ENCODE results near the gene ZNF235.
A peak's percentile ranks its signal among the peaks of the same experiment; 100 is the strongest.
"Not testable (repeated sequence)": the region's sequence is repeated elsewhere in the genome, so short reads cannot be mapped to it uniquely, and the experiment has no call there.

Gene ZNF235

DNA sequence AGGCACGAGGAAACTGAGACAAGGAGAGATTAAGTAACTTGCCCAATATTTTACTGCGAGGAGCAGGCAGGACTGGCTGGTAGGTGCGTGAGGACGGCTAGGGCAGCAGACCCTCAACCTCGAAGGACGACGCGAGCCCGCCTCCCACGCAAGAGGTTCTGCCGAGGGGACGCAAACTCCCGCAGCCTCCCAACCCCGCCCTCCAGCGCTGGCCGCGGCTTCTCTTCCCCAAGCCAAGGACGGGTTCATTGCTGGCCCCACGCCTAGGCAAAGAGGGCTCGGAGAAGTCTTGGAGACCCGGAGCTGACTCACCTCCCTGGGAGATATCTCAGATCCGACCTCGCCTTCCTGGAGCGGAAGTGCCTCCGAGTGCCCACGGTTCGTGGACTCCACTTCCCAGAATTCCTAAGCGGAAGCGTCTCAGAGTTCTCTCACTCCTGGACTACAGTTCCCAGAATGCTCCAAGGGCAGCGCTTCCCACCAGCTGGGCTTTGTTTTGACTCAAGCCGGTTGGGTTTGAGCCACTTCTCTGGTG lies at the start of gene ZNF235:
ZNF235 (minus strand) TSS at position 367 of the 535 bp plus-strand sequence. CDS start 1,621 bp downstream, outside the sequence.
- peak; percentile 82 for DNase-seq

DNA sequence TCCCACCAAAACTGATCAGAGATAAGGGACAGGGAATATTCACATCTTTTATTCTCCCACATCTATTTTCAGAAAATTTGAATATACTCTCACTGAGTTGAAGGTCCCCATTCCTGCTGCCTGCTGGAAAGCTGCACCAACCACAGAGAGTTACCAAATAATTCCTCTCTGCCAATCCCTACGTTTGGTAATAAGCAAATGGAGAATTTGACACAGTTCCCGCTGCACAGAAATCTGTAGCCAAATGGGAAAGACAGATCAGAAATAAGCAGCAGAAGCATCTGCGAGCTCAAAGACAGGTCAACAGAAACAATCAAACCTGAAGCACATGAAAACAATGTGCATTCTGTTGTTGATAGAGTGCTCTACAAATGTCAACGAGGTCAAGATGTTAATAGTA lies 41.7 kb upstream of the ZNF235 start:
- no peak for DNase-seq

DNA sequence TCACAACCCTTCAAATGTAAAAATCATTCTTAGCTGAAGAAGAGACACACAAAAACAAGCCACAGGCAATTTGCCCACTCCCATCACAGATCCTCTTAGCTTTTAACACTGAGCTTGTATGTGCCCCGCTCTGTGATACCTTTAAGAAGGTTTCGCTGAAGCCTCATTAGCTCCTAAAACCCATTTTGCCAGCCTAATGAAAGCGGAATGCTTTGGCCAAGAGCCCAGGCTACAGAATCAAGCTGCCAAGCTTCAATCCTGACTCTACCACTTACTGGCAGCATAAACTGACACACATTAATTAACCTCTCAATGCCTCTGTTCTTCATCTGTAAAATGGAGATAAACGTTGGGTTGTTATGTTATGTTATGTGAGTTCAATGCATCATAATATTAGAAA lies 41.1 kb upstream of the ZNF235 start:
- no peak for DNase-seq

DNA sequence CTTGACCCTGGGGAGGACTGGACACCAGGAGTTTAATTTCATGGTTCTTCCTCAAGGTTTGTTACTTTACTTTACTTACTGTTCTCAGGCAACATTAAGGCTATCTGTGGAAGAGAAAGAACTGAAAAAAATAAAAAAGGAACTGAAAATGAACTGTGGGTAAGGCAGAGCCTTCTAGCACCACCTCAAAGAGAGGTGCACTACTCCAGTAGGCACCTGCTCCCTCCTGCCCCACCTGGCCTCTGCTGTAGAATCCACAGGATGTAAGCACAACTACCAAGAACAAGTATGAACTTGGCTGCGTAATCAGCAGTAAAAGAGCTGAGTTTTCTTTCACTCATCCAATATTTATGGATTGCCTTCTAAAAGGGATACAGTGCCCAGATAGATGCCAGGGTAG lies 39.4 kb upstream of the ZNF235 start:
- DNase-seq: no peak

DNA sequence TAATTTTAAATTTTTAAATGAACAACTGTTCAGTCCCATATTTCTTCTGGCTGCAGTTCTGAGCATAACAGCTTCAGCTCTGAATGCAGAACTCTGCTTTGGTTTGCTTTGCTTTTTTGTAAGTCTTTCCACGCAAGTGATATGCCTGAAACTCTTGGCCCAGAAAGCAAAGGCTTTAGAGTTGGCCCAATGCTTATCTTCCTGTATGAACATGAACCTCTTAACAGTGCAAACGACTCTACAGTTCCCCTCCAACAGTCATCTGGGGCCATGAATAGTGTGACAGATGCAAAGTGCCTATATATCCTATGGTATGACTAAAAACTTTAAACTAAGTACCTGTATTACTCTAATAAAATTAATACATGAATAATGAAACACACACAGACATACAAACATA lies 37.0 kb upstream of the ZNF235 start:
- no peak for DNase-seq

DNA sequence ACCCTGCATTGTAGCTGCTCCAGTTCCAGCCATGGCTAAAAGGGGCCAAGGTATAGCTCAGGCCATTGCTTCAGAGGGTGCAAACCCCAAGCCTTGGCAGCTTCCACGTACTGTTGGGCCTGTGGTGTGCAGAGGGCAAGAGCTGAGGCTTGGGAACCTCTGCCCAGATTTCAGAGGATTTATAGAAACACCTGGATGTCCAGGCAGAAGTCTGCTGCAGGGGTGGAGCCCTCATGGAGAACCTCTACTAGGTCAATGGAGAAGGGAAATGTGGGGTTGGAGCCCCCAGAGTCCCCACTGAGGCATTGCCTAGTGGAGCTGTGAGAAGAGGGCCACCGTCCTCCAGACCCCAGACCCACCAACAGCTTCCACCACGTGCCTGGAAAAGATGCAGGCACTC lies 29.8 kb upstream of the ZNF235 start:
- DNase-seq: not testable (repeated sequence)

DNA sequence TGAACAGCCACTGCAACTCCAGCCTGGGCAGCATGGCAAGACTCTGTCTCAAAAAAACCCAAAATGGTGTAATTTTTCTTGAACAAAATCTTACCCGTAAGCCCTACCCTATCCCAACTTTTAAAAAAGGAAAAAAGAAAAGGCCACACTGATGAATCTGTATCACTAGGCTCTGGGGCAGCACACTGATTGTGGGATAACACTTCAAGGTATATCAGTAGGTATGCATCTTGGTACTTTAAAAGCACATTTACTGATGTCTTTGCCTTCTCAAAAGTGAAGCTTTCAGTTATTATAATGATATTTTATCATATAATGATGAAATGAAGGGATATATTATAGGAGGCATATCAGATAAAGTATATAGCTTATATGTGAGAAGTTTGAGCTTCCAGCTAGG lies 27.3 kb upstream of the ZNF235 start:
- no peak for DNase-seq

DNA sequence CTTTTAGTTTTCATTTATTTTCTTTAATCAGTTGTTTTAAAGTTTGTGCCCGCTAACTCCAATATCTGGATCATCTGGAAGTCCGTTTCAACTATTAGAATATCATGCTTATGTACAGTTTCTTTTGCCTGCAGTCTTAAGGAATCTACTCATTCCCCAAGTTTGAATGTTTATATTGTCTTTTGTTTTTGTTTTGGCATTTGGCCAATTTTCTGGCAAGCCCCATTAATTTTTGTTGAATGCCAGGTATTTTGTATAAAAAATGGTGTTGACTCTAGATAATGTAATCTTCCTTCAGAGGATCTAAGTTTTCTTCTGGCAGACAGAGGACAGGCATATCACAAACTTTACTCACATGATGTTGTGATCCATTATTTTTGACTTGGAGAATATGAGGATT lies 11.1 kb upstream of the ZNF235 start:
- no peak for DNase-seq

DNA sequence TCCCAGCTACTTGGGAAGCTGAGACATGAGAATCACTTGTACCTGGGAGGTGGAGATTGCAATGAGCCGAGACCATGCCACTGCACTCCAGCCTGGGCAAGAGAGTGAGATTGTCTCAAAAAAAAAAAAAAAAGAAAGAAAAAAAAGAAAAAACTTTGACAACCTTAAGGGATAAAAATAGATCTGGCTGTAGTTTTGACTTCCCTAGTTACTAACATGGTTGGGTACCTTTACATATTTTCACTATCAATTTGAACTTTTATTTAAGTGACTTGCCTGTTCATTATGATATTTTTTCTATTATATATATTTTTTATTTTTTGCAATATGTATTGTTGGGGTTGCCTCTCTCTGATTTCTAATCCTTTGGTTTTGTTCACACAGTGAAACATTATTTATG lies 8.4 kb upstream of the ZNF235 start:
- no peak for DNase-seq

DNA sequence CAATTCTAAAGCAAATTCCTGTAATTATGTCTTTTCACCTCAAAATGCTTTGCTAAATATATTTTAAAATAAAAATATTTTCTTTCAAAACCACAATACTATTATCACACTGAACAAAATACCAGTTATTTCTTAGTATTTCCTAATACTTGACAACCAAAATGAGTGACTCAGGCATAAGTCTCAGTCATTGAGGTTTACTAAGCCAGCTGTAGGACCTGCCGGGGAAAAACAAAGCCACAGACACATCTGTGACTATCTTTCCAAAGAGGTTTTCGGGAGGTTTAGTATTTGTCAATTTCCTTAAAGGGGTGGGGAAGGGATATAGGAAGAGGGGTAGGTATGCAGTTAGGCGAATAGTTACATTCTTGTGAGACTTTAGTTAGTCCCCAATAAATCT lies 3.2 kb upstream of the ZNF235 start:
- DNase-seq: no peak

DNA sequence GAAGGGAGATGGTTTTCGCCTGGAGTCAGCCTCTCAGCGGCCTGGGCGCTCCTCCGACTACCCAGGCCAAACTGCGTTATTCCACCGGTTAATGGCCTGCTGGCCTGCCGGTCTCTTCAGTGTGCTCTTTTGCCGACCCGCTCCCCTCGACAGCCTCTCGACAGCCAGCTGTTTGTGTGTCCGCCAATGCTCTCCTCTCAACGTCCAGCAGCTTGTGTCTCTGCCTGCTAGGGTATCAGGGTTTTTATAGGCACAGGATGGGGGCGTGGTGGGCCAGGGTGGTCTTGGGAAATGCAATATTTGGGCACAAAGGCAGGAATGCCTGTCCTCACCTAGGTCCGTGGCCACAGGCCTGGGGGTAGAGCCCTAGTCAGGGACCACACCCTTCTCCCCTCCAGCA lies 1.5 kb upstream of the ZNF235 start:
- DNase-seq: no peak

DNA sequence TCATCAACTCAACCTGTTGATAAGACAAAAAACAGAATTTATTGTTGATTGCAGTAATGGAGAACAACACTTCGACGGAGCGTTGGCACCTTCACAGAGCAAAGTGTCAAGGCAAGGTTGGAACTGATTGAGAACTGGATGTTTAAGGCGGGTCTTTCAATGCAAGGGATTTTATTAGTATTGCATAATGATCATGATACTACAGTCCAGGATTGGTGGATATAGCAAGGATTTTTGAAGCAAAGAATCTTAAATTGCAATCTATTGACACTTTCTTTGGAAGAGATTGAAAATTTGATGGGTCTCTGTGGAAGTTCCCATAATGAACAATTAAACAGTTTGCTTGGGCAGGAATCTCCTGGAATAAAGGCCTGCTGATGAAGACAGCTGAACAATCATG lies 632 bp upstream of the ZNF235 start:
- no peak for DNase-seq

DNA sequence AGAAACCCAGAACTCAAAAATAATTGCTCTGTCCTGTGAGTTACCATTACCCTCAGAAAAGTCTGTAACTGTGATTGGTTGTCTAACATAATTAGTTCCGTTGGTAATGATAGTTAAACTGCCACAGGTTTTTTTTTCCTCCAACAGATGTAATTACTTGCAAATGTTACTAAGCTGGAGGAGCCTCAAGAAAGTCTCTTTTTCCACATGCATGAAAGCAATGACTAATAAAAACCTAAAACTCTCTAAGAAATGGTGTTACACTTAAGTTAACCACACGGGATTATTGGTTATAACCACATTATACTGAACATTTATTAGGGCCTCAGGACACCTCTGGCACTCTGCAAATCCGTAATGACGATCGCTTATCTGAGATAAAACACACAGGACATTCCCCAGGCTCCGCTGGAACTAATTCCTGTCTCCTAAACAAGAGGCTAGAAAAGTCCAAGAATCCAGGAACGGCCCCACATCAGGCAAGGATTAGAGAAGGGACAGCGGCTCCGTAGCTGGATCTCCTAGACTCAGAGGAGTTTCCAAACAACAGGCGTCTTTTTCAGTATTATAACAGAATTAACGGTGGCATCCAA lies 753 bp downstream of the ZNF235 start:
- DNase-seq: no peak

DNA sequence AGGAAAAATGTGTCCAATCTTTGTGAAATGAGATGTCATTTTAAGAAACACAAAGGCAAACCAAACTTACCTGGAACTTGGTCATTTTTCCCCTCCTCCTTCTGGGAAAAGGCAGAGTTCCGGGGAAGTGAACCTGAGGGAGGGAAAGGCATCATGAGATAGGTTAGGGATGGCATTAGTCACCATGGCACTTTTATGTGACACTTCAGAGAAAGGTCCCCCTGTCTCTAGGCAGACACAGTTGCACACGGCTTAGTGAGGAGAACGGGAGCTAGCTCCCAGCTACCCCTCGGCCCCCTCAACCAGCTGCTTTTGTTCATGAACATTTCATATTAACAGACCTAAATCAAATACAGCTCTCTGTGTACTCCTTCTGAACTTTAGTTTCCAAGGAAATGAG lies 1.5 kb downstream of the ZNF235 start:
- DNase-seq: no peak

DNA sequence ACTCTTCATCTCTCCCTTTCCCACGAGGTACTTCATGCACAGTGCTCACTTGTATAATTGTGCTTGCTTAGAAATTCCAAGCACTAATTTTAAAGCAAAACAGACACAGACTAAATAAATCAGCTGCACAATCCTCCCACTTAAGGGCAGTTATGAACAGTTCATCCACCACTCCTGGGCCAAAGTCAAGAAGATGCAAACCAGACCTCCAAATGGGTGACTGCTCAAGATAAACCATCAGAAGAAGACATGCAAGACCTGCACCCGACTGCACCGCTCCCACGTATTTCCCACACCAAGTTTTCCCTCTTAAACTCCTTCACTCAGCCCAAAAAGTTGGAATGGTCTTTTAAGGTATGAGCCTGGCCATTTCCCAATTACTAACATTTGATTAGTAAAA lies 19.9 kb downstream of the ZNF235 start:
- DNase-seq: no peak

DNA sequence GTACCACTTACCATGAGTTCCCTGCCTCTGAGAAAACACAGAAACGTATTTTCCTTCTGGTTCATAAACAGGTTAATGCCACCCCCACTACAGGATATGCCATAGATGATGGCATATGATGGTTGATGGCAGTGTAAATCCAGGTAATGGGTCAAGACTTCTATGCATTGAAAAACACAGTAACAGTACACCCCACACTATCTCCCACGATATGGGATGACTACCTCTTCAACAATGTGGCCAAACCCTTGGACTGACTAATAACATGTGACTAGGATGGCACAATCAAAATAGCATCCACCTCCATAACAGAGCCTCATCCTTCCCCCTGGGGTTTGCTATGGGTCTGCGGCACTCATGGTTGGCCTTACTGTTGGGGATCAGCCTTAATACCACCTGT lies 22.0 kb downstream of the ZNF235 start:
- no peak for DNase-seq

DNA sequence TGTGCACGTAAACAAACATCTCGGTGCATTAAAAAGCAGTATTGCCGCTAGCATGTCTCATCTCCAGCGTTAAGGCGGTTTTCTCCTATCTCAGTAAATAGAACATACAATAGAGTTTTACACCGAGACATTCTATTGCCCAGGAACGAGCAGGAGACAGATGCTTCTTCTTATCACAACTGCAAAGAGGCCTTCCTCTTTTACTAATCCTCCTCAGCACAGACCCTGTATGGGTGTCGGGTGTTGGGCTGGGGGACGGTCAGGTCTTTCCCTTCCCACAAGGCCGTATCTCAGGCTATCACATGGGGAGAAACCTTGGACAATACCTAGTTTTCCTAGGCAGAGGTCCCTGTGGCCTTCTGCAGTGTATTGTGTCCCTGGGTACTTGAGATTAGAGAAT lies 23.9 kb downstream of the ZNF235 start:
- no peak for DNase-seq

DNA sequence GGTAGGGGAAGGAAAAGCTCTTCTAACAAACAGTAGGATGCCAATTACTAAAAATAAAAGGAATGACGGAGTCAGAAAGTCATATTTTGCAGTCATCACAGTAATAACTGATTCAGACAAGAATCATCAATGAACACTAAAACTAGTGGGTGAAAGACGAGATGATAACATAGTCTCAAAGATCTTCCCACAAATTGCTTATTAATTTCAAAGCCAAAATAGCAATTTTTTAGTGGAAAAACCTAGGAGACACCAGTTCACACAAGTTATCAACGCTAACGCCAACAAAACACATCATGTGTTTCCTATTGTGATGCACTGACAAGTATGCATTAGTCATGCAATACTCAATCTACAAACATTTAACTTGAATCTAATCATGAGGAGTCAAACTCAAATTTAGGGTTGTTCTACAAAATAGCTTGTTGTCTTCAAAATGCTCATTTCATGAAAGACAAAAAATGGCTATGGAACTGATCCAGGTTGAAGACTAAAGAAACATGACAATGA lies 26.6 kb downstream of the ZNF235 start:
- DNase-seq: no peak

DNA sequence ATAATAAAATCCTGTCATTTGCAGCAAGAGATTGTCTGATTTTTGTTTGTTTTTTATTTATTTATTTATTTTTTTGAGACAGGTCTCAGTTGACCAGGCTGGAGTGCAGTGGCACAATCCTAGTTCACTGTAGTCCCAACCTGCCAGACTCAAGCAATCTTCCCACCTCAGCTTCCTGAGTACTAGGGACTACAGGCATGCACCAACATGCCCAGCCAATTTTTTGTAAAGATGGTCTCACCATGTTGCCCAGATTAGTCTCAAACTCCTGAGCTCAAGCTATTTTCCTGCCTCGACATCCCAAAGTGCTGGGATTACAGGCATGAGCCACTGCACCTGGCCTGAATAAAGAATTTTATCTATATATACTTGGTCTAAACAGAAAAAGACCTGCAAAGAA lies 27.5 kb downstream of the ZNF235 start:
- no peak for DNase-seq

DNA sequence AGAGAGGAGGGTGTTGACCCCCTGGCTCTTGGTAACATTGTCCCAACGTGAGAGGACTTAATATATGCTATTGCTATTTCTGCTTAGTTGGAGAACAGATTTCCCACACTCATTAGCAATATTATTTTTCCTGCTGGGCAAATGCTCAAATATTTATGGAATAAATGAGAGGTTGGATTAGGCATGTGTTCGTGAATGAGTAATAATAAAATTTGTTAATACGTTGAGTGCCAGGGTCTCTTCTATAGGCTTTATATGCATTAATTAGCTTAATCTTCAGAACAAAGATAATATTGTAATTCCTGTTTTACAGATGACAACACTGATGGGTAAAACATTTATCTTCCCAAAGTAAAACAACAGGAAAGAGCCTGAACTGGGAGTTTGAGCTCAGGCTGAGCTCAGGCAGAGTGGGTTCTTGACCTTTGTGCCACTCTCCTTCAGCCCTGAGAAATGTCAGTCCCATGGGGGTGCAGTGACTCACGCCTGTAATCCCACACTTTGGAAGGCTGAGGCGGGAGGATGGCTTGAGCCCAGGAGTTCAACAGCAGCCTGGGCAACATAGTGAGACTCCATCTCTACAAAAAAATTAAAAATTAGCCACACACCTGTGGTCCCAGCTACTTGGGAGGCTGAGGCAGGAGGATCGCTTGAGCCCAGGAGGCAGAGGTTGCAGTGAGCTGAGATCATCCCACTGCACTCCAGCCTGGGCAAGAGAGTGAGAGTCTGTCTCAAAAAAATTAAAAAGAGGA lies 44.0 kb downstream of the ZNF235 start:
- DNase-seq: no peak

DNA sequence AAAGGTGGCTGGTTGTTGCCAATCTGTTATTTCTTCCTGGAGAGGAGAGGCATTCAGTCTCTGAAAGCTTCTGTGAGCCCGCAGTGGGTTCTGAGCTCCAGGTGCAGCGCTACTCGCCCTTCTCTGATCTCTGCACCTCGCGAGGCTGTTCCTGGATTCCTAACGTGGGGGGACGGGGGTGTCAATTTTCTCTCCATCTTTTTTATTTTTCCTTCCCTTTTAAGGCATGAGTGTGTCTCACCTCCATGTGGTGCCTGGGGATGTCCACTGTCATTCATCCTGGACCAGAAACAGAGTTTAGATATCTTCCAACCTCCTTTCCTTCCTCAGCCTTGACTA lies 44.5 kb downstream of the ZNF235 start:
- DNase-seq: no peak

DNA sequence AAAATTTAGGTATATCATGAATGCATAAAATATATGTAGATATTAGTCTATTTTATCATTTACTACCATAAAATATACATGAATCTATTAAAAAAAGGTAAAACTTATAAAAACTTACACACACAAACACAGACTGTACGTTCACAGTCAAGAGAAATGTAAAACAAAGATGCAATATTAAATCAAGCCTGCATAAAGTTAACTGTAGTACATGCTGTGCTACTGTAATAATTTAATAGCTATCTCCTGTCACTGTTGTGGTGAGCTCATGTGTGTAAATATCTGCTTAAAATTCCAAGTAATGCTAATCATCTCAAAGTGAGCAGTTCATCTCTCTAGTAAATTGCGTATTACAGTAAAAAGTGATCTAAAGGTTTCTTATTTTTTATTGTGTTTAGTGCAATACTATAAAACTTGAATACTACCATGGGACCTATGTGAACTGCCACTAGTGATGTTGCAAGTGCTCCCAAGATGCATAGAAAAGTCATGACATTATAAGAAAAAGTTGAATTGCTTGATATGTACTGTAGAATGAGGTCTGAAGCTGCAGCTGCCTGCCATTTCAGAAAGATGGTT lies 45.9 kb downstream of the ZNF235 start:
- DNase-seq: no peak

DNA sequence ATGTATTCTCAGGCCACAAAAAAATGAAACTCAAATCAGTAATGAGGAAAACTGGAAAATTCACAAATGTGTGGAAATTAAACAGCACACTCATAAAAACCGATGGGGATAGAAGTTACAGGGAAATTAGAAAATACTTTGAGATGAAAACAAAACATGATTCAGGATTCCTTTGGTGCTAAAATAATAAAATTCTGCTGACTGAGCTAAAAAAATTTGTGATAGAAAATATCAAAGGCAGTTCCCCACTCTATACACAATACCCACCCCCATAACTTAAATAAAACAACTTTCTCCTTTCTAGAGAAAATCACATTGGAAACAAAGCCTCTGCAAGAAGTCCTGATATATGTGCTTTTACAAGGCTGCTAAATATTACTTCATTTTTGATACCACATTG lies 46.7 kb downstream of the ZNF235 start:
- DNase-seq: no peak

DNA sequence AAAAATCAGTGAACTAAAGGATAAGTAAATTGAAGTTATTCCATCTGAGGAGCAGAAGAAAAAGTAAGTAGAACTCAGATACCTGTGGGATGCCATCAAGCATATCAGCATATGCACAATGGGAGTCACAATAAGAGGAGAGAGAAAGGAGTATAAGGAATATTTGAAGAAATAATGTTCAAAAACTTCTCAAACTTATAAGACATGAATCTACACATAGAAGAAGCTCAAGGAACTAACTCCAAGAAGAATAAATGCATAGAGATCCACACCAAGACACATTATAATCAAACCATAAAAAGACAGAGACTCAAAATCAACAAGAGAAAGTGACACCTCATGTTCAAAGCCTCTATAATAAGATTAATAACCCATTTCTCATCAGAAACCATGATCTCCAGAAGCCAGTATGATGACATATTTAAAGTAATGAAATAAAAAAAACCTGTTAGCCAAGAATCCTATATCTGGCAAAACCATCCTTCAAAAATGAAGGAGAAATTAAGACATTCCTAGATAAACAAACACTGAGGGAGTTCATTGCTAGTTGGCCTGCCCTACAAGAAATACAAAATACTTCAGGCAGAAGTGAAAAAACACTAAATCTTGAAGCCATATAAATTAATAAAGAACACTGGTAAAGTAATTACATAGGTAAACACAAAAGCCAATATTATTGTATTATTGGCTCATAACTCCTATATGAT lies 49.0 kb downstream of the ZNF235 start:
- DNase-seq: no peak

Measured in NCI-H2171 (cell line).